ENCODE results near the gene COMP.

Gene COMP

GRCh38 chr19:18782559-18783225 is 8.4 kb downstream of the COMP start:
- DNase-seq = no peak

GRCh38 chr19:18781885-18782527 is 9.1 kb downstream of the COMP start:
- no peak for DNase-seq

GRCh38 chr19:18781047-18781600 is 10.0 kb downstream of the COMP start:
- no peak for DNase-seq

- no peak for DNase-seq
Measured at GRCh38 chr19:18780631-18781030, 10.5 kb downstream of the COMP start.

- DNase-seq = no peak
Measured at GRCh38 chr19:18780081-18780480, 11.0 kb downstream of the COMP start.

- DNase-seq = no peak
Measured at GRCh38 chr19:18778826-18779495, 12.1 kb downstream of the COMP start.

GRCh38 chr19:18778076-18778389 is 13.1 kb downstream of the COMP start:
- DNase-seq = no peak

GRCh38 chr19:18777301-18778075 is 13.6 kb downstream of the COMP start:
- DNase-seq = no peak

GRCh38 chr19:18776736-18777135 is 14.4 kb downstream of the COMP start:
- DNase-seq = no peak

GRCh38 chr19:18776288-18776594 is 14.9 kb downstream of the COMP start:
- no peak for DNase-seq

GRCh38 chr19:18775586-18776287 is 15.4 kb downstream of the COMP start:
- no peak for DNase-seq

- no peak for DNase-seq
Measured at GRCh38 chr19:18774782-18775444, 16.2 kb downstream of the COMP start.

- no peak for DNase-seq
Measured at GRCh38 chr19:18774107-18774506, 17.0 kb downstream of the COMP start.

- DNase-seq = no peak
Measured at GRCh38 chr19:18773682-18774081, 17.4 kb downstream of the COMP start.

GRCh38 chr19:18772620-18773587 is 18.2 kb downstream of the COMP start:
- peak; percentile 60 for DNase-seq

GRCh38 chr19:18771328-18772242 is 19.5 kb downstream of the COMP start:
- DNase-seq = no peak

GRCh38 chr19:18770663-18771327 is 20.3 kb downstream of the COMP start:
- no peak for DNase-seq

GRCh38 chr19:18769989-18770528 is 21.0 kb downstream of the COMP start:
- no peak for DNase-seq
